ENCODE measurements around the gene POLG2. TPM values are rescaled to one million over a fixed set of nuclear protein-coding genes. Genes with fewer than 3 reads are reported as not detected.

Gene POLG2
- total RNA-seq, 4 donors from 2014 or later = 3.2 to 5.0 (median 3.3) TPM

DNA sequence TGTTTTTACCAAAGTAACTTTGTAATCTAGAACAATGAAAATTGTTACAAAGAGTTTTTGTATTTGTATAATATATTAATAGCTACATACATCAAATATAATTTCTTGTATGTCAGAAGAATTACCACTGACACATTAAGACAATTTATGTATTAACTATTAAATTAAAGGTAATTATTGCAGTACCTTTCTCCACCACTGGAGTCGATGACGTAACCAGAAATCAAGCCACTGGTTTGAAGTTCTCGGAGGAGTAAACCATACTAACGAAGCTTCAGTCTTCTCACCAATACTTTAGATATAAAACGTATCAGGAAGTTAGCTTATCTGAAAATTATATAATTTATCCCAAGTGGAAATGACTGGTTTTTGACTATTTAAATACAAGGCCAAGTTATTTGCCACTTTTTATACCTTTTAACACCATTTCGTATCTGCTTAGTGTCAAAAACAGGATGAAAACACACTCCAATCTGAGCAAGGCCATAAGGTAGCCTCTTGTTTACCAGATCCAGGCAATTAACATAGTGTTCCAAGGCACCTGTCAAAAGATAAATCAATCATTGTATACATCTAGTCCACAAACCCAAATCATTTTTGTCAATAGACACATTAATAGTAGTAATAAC is 4.3 kb downstream of the POLG2 start:
- H3K4me1 ChIP-seq = peaks cover 27 to 40% (median 32%) of the 10 kb centered on the region in 4 donors
- H3K27ac ChIP-seq (replicated peaks in 1 of 4) = no peak overlapping the region
- whole genome bisulfite sequencing = 76% methylated on average over 6 of the region's 6 CpGs
- peaks cover 10 to 55% (median 27%) of the 10 kb centered on the region in 4 donors for H3K36me3 ChIP-seq
- TF ChIP-seq, protein P1, sequence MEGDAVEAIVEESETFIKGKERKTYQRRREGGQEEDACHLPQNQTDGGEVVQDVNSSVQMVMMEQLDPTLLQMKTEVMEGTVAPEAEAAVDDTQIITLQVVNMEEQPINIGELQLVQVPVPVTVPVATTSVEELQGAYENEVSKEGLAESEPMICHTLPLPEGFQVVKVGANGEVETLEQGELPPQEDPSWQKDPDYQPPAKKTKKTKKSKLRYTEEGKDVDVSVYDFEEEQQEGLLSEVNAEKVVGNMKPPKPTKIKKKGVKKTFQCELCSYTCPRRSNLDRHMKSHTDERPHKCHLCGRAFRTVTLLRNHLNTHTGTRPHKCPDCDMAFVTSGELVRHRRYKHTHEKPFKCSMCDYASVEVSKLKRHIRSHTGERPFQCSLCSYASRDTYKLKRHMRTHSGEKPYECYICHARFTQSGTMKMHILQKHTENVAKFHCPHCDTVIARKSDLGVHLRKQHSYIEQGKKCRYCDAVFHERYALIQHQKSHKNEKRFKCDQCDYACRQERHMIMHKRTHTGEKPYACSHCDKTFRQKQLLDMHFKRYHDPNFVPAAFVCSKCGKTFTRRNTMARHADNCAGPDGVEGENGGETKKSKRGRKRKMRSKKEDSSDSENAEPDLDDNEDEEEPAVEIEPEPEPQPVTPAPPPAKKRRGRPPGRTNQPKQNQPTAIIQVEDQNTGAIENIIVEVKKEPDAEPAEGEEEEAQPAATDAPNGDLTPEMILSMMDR (IDR thresholded peaks at IDR 0.05) = peak; percentile 34 to 64 (median 38)
- TF ChIP-seq EP300 (IDR thresholded peaks at IDR 0.05) = no peak
- no peak for DNase-seq (ENCODE audit: extremely low spot score)
- H3K4me3 ChIP-seq = no peak overlapping the region
- no peaks in the 10 kb centered on the region for H3K27me3 ChIP-seq
- intact Hi-C loops (cut with DNase I) = loop anchor here (5.0 kb wide), 1 partner anchor 65 kb away; no protein-coding TSS in a partner anchor
- no peaks in the 10 kb centered on the region for H3K9me3 ChIP-seq

DNA sequence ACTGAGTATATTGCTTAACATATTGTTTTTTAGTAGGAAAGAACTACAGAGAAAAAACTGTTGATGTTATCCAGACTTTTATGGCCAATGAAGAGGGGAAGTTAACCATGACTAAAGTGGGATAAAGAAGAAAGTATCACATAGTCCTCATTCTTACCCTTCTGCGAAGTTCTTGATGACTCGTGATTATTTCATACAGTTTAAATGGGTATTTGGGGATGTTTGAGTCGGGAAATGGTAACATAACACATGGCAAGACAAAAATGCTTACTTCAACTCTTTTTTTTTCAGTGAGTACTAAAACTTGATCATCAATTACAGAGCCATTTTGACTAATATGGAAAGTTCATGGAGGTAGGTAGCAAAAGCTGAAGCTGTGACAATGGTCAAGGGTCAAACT is 4.9 kb downstream of the POLG2 start:
- TF ChIP-seq POLR2A (IDR thresholded peaks at IDR 0.05; ENCODE audit: low read depth) (no peak), EP300 (IDR thresholded peaks at IDR 0.05) (no peak), POLR2AphosphoS5 (IDR thresholded peaks at IDR 0.05) (no peak)
- TF ChIP-seq, protein P1 (IDR thresholded peaks at IDR 0.05) = no peak
- intact Hi-C loops (cut with DNase I) = loop anchor here (5.0 kb wide), 1 partner anchor 65 kb away; no protein-coding TSS in a partner anchor
- Histone ChIP-seq H3K27me3 (no peaks in the 10 kb centered on the region), H3K4me3 (no peak overlapping the region), H3K36me3 (peaks cover 10 to 55% (median 26%) of the 10 kb centered on the region in 4 donors), H3K9me3 (no peaks in the 10 kb centered on the region), H3K4me1 (peaks cover 21 to 35% (median 26%) of the 10 kb centered on the region in 4 donors), H3K27ac (replicated peaks in 1 of 4) (no peak overlapping the region)
- 66% methylated on average over 3 of the region's 3 CpGs for WGBS
- DNase-seq (ENCODE audit: extremely low spot score) = no peak

GRCh38 chr17:64491034-64491860 is 5.6 kb downstream of the POLG2 start:
- H3K4me3 ChIP-seq = no peak overlapping the region
- 89% methylated on average over 13 of the region's 13 CpGs for WGBS
- TF ChIP-seq, protein P1 (IDR thresholded peaks at IDR 0.05) = peak; percentile 33 to 56 (median 53)
- TF ChIP-seq POLR2AphosphoS5 (IDR thresholded peaks at IDR 0.05) (no peak), EP300 (IDR thresholded peaks at IDR 0.05) (no peak), POLR2A (IDR thresholded peaks at IDR 0.05; ENCODE audit: low read depth) (no peak)
- no peak for DNase-seq (ENCODE audit: extremely low spot score)
- H3K9me3 ChIP-seq = no peaks in the 10 kb centered on the region
- no peaks in the 10 kb centered on the region for H3K27me3 ChIP-seq
- H3K36me3 ChIP-seq = peaks cover 10 to 61% (median 27%) of the 10 kb centered on the region in 4 donors
- no peak overlapping the region for H3K27ac ChIP-seq (replicated peaks in 1 of 4)
- peaks cover 21 to 33% (median 25%) of the 10 kb centered on the region in 4 donors for H3K4me1 ChIP-seq
- intact Hi-C loops (cut with DNase I) = loop anchor here (5.0 kb wide), 1 partner anchor 64 kb away; no protein-coding TSS in a partner anchor

DNA sequence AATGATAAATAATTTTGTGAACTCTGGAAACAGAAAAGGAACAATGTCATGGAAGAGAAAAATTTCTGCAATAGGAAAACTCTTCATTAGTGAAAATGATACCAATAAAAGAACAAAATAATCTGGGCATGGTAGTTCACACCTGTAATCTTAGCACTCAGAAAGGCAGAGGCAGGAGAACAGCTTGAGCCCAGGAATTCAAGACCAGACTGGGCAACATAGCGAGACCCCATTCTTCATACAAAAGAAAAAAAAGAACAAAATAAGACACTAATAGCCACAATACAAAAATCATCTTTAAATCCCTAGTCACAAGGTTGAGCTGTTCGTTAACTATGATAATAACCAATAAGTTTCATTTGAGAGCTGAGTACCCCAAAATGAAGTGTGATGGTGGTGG is 8.6 kb downstream of the POLG2 start:
- 97% methylated on average over 2 of the region's 2 CpGs for WGBS
- peaks cover 0 to 7% (median 2%) of the 10 kb centered on the region in 4 donors for H3K4me1 ChIP-seq
- peaks cover 10 to 89% (median 49%) of the 10 kb centered on the region in 4 donors for H3K36me3 ChIP-seq
- intact Hi-C loops (cut with DNase I) = no loop called here
- H3K27ac ChIP-seq (replicated peaks in 1 of 4) = no peak overlapping the region
- no peak for TF ChIP-seq POLR2A (IDR thresholded peaks at IDR 0.05; ENCODE audit: low read depth)
- no peak for DNase-seq (ENCODE audit: extremely low spot score)
- no peak overlapping the region for H3K4me3 ChIP-seq
- no peaks in the 10 kb centered on the region for H3K9me3 ChIP-seq
- no peaks in the 10 kb centered on the region for H3K27me3 ChIP-seq

- Histone ChIP-seq H3K27me3 (no peaks in the 10 kb centered on the region), H3K9me3 (no peaks in the 10 kb centered on the region), H3K36me3 (peaks cover under 1 to 92% (median 56%) of the 10 kb centered on the region in 4 donors), H3K27ac (replicated peaks in 1 of 4) (no peak overlapping the region), H3K4me1 (no peaks in the 10 kb centered on the region), H3K4me3 (no peak overlapping the region)
- 85% methylated on average over 3 of the region's 3 CpGs for WGBS
- TF ChIP-seq EP300 (IDR thresholded peaks at IDR 0.05) = no peak
- TF ChIP-seq, protein P1 (IDR thresholded peaks at IDR 0.05) = no peak
- DNase-seq (ENCODE audit: extremely low spot score) = no peak
- intact Hi-C loops (cut with DNase I) = no loop called here
These were observed 12.5 kb downstream of the POLG2 start for GRCh38 chr17:64484380-64484779.
